Eye (tissue), 1 donor: ENCODE data around the gene TRERF1.
A peak's percentile ranks its signal among the peaks of the same experiment; 100 is the strongest.

Experiments used
- DNase-seq: peaks from one replicate; pipeline ENCODE4 v3.0.0-alpha.2; 2015

Gene TRERF1

DNA sequence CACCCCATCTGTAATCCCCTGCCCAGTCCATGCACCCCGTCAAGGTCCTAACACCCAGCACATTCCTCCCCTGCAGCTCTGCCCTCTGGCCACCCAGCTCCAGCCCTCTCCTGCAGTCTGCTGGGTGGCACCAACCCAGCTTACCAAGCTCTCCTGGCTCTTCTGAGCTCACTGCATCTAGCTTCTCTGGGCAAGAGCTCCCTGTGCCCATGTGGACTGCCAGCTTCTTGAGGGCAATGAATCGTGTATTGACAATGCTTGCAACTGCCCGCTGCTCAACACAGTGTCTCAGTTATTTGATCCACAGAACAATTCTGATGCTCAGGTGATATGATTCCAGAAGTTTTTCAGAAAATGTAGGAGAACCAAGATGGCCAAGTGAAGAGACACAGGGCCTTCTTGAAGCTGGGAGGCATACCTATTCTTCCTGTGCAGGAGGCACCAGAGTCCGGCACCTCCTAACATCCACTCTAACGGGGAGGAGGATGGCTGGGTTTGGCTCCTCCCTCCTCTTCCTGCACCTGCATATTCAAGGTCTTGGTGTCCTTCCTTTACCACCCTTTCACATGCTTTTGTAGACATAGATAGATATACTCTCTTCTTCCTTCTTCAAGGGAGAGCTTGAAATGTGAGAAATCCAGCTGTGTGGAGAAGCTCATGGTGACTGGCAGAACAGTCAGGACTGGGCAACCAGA, 85.6 kb downstream of the TRERF1 start:
- no peak for DNase-seq

DNA sequence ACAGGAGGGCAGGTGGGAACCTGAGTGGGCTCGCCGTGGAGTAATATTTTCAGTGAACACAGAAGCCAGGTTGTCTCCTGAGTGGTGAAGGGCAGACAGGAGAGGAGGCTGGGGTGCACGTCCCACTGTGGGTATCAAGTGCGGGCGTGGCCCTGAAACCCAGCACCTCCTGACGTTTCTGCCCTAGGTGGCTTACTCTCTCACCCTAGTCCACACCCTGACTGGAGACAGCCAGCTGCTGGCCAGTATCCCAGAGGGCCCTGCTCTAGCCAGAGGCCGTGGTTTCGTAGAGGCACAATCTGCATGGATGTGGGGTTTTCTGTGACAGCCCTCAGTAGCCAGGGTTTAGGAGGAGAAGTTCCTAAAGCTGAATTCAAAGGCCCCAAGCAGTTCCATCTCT, 86.7 kb downstream of the TRERF1 start:
- no peak for DNase-seq

GRCh38 chr6:42363926-42364849, 87.5 kb downstream of the TRERF1 start:
- no peak for DNase-seq

- no peak for DNase-seq
Measured at GRCh38 chr6:42361036-42361435, 90.7 kb downstream of the TRERF1 start.

GRCh38 chr6:42359021-42359420, 92.7 kb downstream of the TRERF1 start:
- DNase-seq = no peak

DNA sequence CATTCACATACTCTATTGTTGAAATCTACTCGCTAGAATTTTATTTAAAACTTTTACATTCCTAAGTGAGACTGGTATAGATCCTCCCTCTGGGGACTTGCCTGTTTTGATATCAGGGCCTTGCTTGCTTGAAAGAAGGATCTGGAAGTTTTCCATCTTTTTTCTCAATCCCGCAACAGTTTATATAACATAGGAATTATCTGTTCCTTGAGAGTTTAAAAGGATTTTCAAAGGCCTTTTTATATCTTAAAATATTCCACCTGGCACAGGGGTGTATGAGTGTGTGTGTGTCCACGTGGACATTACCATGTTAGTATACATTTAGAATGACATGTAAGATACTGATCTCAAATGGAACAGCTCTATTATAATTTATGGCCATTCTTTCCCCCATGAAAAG, 96.3 kb downstream of the TRERF1 start:
- DNase-seq = no peak

- DNase-seq = no peak
Measured at GRCh38 chr6:42354702-42355101, 97.0 kb downstream of the TRERF1 start.

- no peak for DNase-seq
Measured at GRCh38 chr6:42352856-42353564, 98.7 kb downstream of the TRERF1 start.

GRCh38 chr6:42350911-42351310, 100.8 kb downstream of the TRERF1 start:
- DNase-seq = no peak

GRCh38 chr6:42349753-42350511, 101.8 kb downstream of the TRERF1 start:
- peak; percentile 9 for DNase-seq

DNA sequence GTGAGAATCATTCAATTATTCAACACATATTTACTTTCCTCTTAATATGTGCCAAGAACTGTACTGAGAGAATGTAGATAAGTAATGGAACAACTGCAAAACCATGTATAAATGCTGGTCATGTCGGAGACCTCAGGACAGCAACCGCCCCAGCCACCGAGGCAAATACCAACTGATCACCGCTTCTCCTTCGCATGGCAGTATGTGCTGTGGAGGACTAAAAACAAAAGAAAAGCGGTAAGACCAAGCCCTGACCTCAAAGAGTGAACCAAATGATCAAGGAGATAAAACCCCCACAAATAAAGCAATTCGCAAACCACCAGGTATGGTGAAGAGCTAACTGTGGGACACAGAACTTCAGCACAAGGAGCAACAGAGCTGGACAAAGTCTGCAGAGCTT, 104.3 kb downstream of the TRERF1 start:
- DNase-seq = no peak

- DNase-seq = no peak
Measured at GRCh38 chr6:42345696-42346416, 105.9 kb downstream of the TRERF1 start.

- DNase-seq = no peak
Measured at GRCh38 chr6:42344756-42345155, 107.0 kb downstream of the TRERF1 start.

DNA sequence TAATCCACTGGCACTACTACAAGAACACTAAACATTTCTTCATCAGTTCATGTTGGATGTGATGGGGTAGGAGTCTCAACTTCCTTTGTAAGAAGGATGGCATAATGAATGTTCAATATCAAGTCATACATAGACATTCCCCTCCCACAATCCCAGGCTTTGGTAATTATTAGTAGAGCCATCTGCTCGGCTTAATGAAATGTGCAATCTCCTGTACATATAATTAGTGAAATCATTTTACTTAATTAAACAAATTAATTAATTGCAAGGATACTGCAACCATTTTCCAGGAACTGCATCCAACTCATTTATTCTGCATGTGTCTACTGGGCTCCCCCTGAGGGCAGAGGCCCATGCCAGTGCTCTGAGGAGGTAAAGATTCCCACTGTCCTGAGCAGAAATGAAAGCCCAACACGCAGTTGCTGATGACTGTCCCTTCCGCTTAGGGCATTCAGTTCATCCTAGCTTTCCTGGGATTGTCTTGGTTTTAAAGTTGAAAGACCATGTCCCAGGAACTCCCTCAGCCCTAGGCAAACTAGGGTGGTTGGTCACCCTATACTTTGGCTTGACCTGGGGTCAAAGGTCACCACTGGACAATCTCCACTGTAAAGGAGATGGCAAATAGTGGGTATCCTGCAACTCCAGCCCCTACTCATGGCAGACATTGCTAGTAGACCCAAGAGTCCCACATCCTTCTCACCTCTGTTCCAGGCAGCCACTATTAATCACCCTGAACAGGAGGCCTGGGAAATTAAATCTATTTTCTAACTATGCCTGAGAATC, 109.8 kb downstream of the TRERF1 start:
- DNase-seq = no peak

DNA sequence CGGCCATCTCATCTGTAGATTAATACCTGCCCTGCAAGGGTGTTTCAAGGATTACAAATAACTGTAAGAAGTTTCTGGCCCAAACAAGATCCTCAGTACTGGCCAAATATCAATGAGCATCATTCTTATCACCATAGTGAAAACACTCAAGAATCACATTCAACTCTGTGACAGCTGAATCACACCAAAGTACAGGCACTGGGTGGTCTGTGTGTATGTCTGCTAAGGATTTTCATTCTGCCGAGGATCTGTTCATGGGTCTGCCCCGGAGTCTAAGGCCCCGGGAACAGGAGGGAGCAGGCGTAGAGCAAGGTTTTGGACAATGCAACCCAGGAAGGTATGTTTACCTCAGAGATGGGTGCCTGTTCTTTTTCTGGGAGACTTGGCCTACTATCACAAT, 110.5 kb downstream of the TRERF1 start:
- DNase-seq = no peak

DNA sequence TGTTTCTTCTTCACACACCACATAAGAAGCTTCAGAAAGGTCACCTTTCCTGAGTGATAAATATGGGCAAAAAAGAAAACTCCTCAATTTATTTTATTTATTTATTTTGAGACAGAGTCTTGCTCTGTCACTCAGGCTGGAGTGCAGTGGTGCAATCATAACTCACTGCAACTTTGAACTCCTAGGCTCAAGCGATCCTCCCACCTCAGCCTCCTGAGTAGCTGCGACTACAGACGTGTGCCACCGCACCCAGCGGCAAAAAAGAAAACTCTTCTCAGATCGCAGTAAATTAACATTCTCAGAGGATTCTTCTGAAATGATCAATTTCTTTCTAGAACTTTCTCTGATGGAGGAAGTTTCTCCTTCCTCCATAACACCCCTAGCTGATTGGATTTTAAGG, 111.2 kb downstream of the TRERF1 start:
- no peak for DNase-seq

DNA sequence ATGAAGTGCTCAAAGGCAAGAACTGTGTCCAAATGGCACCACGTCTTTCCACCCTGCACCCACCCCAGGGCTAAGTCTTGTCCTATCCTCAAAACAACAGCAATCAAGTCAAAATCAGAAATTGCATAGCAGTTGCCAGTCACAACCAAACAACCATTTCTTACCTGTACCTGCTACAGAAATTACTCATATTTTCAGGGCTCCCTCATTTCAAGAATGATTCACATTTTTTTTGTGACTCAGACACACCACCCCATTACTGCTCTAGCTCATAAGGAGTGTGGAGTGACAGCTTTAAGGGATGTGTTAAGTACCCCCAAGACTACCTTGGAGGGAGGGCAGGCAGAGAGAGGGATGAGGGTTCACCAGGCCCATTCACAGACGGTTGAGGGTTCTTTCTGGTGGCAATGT, 111.7 kb downstream of the TRERF1 start:
- no peak for DNase-seq

GRCh38 chr6:42338744-42339222, 112.9 kb downstream of the TRERF1 start:
- peak; percentile 24 for DNase-seq

- DNase-seq = no peak
Measured at GRCh38 chr6:42337985-42338743, 113.6 kb downstream of the TRERF1 start.

GRCh38 chr6:42336431-42336830, 115.3 kb downstream of the TRERF1 start:
- no peak for DNase-seq
